Karpas-422 (cell line): ENCODE results near the gene UCP3. TPM values are rescaled to one million over a fixed set of nuclear protein-coding genes. Genes with fewer than 3 reads are reported as not detected.

Source experiments
- DNase-seq: peaks from one replicate; pipeline ENCODE4 v3.0.0-alpha.2; 2015
- H2AFZ ChIP-seq: fragments of 200-600 bp; sonication (generic); 2 replicates; pipeline ENCODE4 v1.6.1; 2014; ENCODE audit warnings: antibody characterized with exemption, low read length, mixed read lengths
- H3K27ac ChIP-seq: fragments of 200-600 bp; sonication (generic); 2 replicates; pipeline ENCODE4 v1.5.1; 2014; ENCODE audit warnings: mild to moderate bottlenecking, low read length, moderate library complexity
- H3K27me3 ChIP-seq: fragments of 200-600 bp; sonication (generic); 2 replicates; pipeline ENCODE4 v1.6.1; 2014; ENCODE audit warnings: low read length, mixed read lengths
- H3K36me3 ChIP-seq: fragments of 200-600 bp; sonication (generic); 2 replicates; pipeline ENCODE4 v1.6.1; 2014; ENCODE audit warnings: low read length, mixed read lengths; ENCODE audit not compliant: insufficient read depth
- H3K4me1 ChIP-seq: fragments of 200-600 bp; sonication (generic); 2 replicates; pipeline ENCODE4 v1.6.1; 2014; ENCODE audit warnings: mild to moderate bottlenecking, low read length, mixed read lengths
- H3K4me2 ChIP-seq: fragments of 200-600 bp; sonication (generic); 2 replicates; pipeline ENCODE4 v1.6.1; 2014; ENCODE audit warnings: low read length, low read depth, mild to moderate bottlenecking; ENCODE audit not compliant: poor library complexity, severe bottlenecking
- H3K4me3 ChIP-seq: fragments of 200-600 bp; sonication (generic); 2 replicates; pipeline ENCODE4 v1.5.1; 2014; ENCODE audit warnings: mild to moderate bottlenecking, antibody characterized with exemption, low read length, mixed read lengths
- H3K79me2 ChIP-seq: fragments of 200-600 bp; sonication (generic); 2 replicates; pipeline ENCODE4 v1.6.1; 2014; ENCODE audit warnings: mild to moderate bottlenecking, low read length, mixed read lengths
- H3K9ac ChIP-seq: fragments of 200-600 bp; sonication (generic); 2 replicates; pipeline ENCODE4 v1.6.0; 2014; ENCODE audit warnings: low read length
- H3K9me2 ChIP-seq: fragments of 200-600 bp; sonication (generic), shearing (Covaris generic); replicated peaks from 2 replicates; pipeline ENCODE4 v1.6.0; 2014; ENCODE audit warnings: mild to moderate bottlenecking, low read length, moderate library complexity; ENCODE audit not compliant: insufficient read depth
- H3K9me3 ChIP-seq: fragments of 300-700, 200-600 bp; sonication (generic); 2 replicates; pipeline ENCODE4 v1.6.1; 2014; ENCODE audit warnings: low read length, mixed read lengths
- H4K20me1 ChIP-seq: fragments of 200-600 bp; sonication (generic); 2 replicates; pipeline ENCODE4 v1.6.1; 2014; ENCODE audit warnings: mild to moderate bottlenecking, antibody characterized with exemption, low read length, low read depth; ENCODE audit not compliant: insufficient read depth
- total RNA-seq: library from RNA; depleted of rRNA; stranded (reverse); fragments of >200 nt; shearing (Covaris generic); gene quantifications from 2 replicates; pipeline ENCODE4 v1.2.3, GENCODE V29; 2014; ENCODE audit warnings: low replicate concordance

Gene UCP3
- total RNA-seq, 1 experiment from 2014 or later, result 3.0 TPM

- H3K27ac ChIP-seq, result no peak overlapping the region
- no peak for DNase-seq
- H2AFZ ChIP-seq, result no peak overlapping the region
- no peak overlapping the region for H3K9ac ChIP-seq
- H3K9me3 ChIP-seq, result no peaks in the 10 kb centered on the region
- no peaks in the 10 kb centered on the region for H3K79me2 ChIP-seq
- H3K36me3 ChIP-seq, result peaks cover 36% of the 10 kb centered on the region
- H3K4me1 ChIP-seq, result peaks cover 8% of the 10 kb centered on the region
- H3K9me2 ChIP-seq, result no peaks in the 10 kb centered on the region
- H3K4me3 ChIP-seq, result no peak overlapping the region
- H3K27me3 ChIP-seq, result no peaks in the 10 kb centered on the region
- H3K4me2 ChIP-seq, result no peak overlapping the region
- H4K20me1 ChIP-seq, result no peaks in the 10 kb centered on the region
Observed at GRCh38 chr11:74037309-74037708, 28.4 kb upstream of the UCP3 start.

DNA sequence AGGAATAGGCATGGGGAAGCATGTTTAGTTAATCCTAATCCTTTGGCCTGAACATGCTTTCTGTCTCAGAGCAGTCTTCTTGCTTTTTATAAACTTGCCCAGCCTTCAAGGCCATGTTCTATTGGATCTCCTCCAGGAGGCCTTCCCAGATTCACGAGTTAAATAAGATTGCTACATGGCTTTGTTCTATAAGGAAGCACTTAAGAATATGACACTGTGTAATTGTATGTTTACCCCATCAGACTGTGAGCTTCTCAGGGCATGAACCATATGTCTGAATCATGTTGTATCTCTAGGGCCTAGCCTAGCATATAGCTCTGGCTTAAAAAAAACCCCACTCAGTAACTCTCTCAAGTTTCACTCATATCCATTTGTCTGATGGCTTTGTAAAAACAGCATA, 26.4 kb upstream of the UCP3 start:
- no peak for DNase-seq
- Histone ChIP-seq H2AFZ (no peak overlapping the region), H3K9ac (no peak overlapping the region), H3K27me3 (no peaks in the 10 kb centered on the region), H3K27ac (no peak overlapping the region), H3K4me2 (no peak overlapping the region), H4K20me1 (no peaks in the 10 kb centered on the region), H3K9me2 (no peaks in the 10 kb centered on the region), H3K9me3 (no peaks in the 10 kb centered on the region), H3K4me3 (no peak overlapping the region), H3K36me3 (peaks cover 27% of the 10 kb centered on the region), H3K4me1 (no peaks in the 10 kb centered on the region), H3K79me2 (no peaks in the 10 kb centered on the region)

DNA sequence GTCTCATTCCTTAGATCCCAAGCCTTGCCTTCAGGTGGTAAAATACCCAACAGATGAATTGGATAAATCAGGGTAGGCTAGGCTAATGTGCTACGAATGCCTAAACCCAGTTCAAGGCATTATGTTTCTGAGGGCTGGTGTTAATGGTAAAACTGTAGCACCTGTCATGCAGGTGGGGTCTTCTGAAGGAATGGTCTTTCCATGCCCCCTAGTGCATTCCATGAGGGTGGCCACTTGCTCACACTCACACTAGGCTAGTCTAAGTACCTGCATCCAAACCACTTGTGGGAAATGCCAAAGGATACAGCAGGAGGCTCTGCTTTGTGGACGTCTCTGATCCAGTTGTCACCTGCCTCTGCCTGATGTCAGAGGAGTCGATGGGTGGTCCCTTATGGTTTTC, 24.2 kb upstream of the UCP3 start:
- Histone ChIP-seq H3K9ac (no peak overlapping the region), H4K20me1 (no peaks in the 10 kb centered on the region), H2AFZ (no peak overlapping the region), H3K36me3 (peaks cover 17% of the 10 kb centered on the region; the same call in 1 of the 2 replicates), H3K9me3 (no peaks in the 10 kb centered on the region), H3K9me2 (no peaks in the 10 kb centered on the region), H3K4me3 (no peak overlapping the region), H3K4me1 (no peaks in the 10 kb centered on the region), H3K79me2 (no peaks in the 10 kb centered on the region), H3K4me2 (no peak overlapping the region), H3K27ac (no peak overlapping the region), H3K27me3 (no peaks in the 10 kb centered on the region)
- no peak for DNase-seq

GRCh38 chr11:74030723-74031676, 22.1 kb upstream of the UCP3 start:
- Histone ChIP-seq H3K9ac (no peak overlapping the region), H3K36me3 (peaks cover 12% of the 10 kb centered on the region), H3K4me1 (no peaks in the 10 kb centered on the region), H3K4me3 (no peak overlapping the region), H3K4me2 (no peak overlapping the region), H3K9me2 (no peaks in the 10 kb centered on the region), H3K79me2 (no peaks in the 10 kb centered on the region), H4K20me1 (no peaks in the 10 kb centered on the region), H2AFZ (no peak overlapping the region), H3K27me3 (no peaks in the 10 kb centered on the region), H3K27ac (no peak overlapping the region), H3K9me3 (no peaks in the 10 kb centered on the region)
- DNase-seq, result no peak

- DNase-seq, result no peak
- no peaks in the 10 kb centered on the region for H3K9me3 ChIP-seq
- no peak overlapping the region for H3K4me3 ChIP-seq
- H3K9me2 ChIP-seq, result no peaks in the 10 kb centered on the region
- H3K4me2 ChIP-seq, result no peak overlapping the region
- peaks cover 9% of the 10 kb centered on the region; the same call in 1 of the 2 replicates for H3K36me3 ChIP-seq
- no peak overlapping the region for H2AFZ ChIP-seq
- H3K27ac ChIP-seq, result no peak overlapping the region
- no peaks in the 10 kb centered on the region for H4K20me1 ChIP-seq
- no peak overlapping the region for H3K9ac ChIP-seq
- H3K4me1 ChIP-seq, result peaks cover 30% of the 10 kb centered on the region
- no peaks in the 10 kb centered on the region for H3K79me2 ChIP-seq
- no peaks in the 10 kb centered on the region for H3K27me3 ChIP-seq
Observed at GRCh38 chr11:74025467-74026166, 16.7 kb upstream of the UCP3 start.

- H2AFZ ChIP-seq, result no peak overlapping the region
- no peak overlapping the region for H3K4me2 ChIP-seq
- no peak overlapping the region for H3K27ac ChIP-seq
- no peaks in the 10 kb centered on the region for H3K27me3 ChIP-seq
- no peaks in the 10 kb centered on the region for H3K79me2 ChIP-seq
- peaks cover 10% of the 10 kb centered on the region for H4K20me1 ChIP-seq
- no peaks in the 10 kb centered on the region for H3K9me3 ChIP-seq
- no peak overlapping the region for H3K9ac ChIP-seq
- H3K4me1 ChIP-seq, result peaks cover 40% of the 10 kb centered on the region
- no peak for DNase-seq
- peaks cover 14% of the 10 kb centered on the region; the same call in 1 of the 2 replicates for H3K36me3 ChIP-seq
- H3K4me3 ChIP-seq, result no peak overlapping the region
- no peaks in the 10 kb centered on the region for H3K9me2 ChIP-seq
Observed at GRCh38 chr11:74024261-74025029, 15.6 kb upstream of the UCP3 start.

GRCh38 chr11:74023276-74023675, 14.4 kb upstream of the UCP3 start:
- Histone ChIP-seq H3K79me2 (no peaks in the 10 kb centered on the region), H3K4me1 (peaks cover 40% of the 10 kb centered on the region), H3K4me2 (no peak overlapping the region)

GRCh38 chr11:74022546-74022945, 13.7 kb upstream of the UCP3 start:
- peaks cover 40% of the 10 kb centered on the region for H3K4me1 ChIP-seq
- H3K79me2 ChIP-seq, result no peaks in the 10 kb centered on the region
- no peak overlapping the region for H3K27ac ChIP-seq
- H3K4me2 ChIP-seq, result no peak overlapping the region
- peaks cover 21% of the 10 kb centered on the region for H4K20me1 ChIP-seq
- H3K36me3 ChIP-seq, result peaks cover 19% of the 10 kb centered on the region; the same call in 1 of the 2 replicates
- no peaks in the 10 kb centered on the region for H3K9me2 ChIP-seq
- H3K27me3 ChIP-seq, result no peaks in the 10 kb centered on the region
- no peaks in the 10 kb centered on the region for H3K9me3 ChIP-seq
- H3K9ac ChIP-seq, result no peak overlapping the region
- no peak overlapping the region for H2AFZ ChIP-seq
- no peak for DNase-seq
- H3K4me3 ChIP-seq, result no peak overlapping the region

More at GRCh38 chr11:74023276-74023675, 14.4 kb upstream of the UCP3 start:
- peaks cover 14% of the 10 kb centered on the region; the same call in 1 of the 2 replicates for H3K36me3 ChIP-seq
- H2AFZ ChIP-seq, result no peak overlapping the region
- H3K27ac ChIP-seq, result no peak overlapping the region
- H4K20me1 ChIP-seq, result peaks cover 18% of the 10 kb centered on the region
- H3K9me2 ChIP-seq, result no peaks in the 10 kb centered on the region
- DNase-seq, result no peak
- no peaks in the 10 kb centered on the region for H3K9me3 ChIP-seq
- H3K9ac ChIP-seq, result no peak overlapping the region
- no peak overlapping the region for H3K4me3 ChIP-seq
- H3K27me3 ChIP-seq, result no peaks in the 10 kb centered on the region
